ENCODE measurements around the gene PLXNB2.

PLXNB2 gene

GRCh38 chr22:50318698-50319411 lies 11.4 kb upstream of the PLXNB2 start:
- peaks cover 19 to 22% of the 10 kb centered on the region in 2 donors for H3K4me1 Mint-ChIP-seq
- H3K9me3 Mint-ChIP-seq: no peaks in the 10 kb centered on the region
- ATAC-seq (replicated peaks): no peak
- no peak for DNase-seq
- no peak overlapping the region for H3K4me3 Mint-ChIP-seq
- peak overlapping the region; percentile 57 for H3K27ac Mint-ChIP-seq
- no peaks in the 10 kb centered on the region for H3K36me3 Mint-ChIP-seq
- no peaks in the 10 kb centered on the region for H3K27me3 Mint-ChIP-seq

DNA sequence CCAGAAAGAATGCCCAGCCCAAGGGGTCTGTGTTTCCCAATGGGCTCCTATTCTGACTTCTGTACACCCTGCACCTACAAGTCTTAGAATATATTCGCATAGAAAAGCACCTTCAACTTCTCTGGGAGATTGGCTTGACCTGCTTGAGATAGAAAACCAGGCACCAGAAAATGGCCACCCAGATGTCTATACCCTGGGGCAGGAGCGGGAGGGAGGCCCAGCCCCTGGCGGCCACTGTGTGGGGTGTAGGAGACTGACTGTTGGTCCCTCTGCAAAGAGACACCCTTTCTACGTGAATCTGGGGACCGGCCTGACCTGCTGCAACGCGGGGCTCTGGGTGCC lies 10.9 kb upstream of the PLXNB2 start:
- DNase-seq: no peak
- H3K27me3 Mint-ChIP-seq: no peaks in the 10 kb centered on the region
- no peak overlapping the region for H3K4me3 Mint-ChIP-seq
- H3K4me1 Mint-ChIP-seq: peaks cover 23 to 26% of the 10 kb centered on the region in 2 donors
- H3K36me3 Mint-ChIP-seq: no peaks in the 10 kb centered on the region
- no peaks in the 10 kb centered on the region for H3K9me3 Mint-ChIP-seq
- H3K27ac Mint-ChIP-seq: no peak overlapping the region
- no peak for ATAC-seq (replicated peaks)

DNA sequence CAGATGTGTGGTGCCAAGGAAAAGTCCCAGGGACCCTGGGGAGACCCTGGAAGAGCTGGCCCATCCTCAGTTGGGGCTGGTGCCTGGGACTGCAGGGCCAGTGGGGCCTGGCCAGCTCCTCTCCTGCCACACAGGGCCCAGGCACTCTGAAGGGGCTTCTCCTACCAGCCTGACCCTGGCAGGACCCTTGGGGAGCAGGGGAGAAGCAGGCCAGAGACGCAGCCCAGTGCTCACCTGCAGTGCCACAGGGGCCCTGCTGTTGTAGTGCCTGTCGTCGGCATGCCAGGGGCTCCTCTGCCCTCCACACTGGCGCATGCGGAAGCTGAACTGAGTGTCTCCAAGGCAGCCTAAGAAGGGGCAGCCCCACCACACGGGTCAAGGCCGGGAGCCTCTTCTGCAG lies 10.2 kb upstream of the PLXNB2 start:
- Mint-ChIP-seq H3K4me1 (peaks cover 23 to 26% of the 10 kb centered on the region in 2 donors), H3K27me3 (no peaks in the 10 kb centered on the region), H3K4me3 (no peak overlapping the region), H3K27ac (no peak overlapping the region), H3K9me3 (no peaks in the 10 kb centered on the region), H3K36me3 (no peaks in the 10 kb centered on the region)
- ATAC-seq (replicated peaks): no peak
- DNase-seq: no peak

GRCh38 chr22:50317178-50317577 lies 9.7 kb upstream of the PLXNB2 start:
- no peaks in the 10 kb centered on the region for H3K36me3 Mint-ChIP-seq
- ATAC-seq (replicated peaks): no peak
- H3K27ac Mint-ChIP-seq: no peak overlapping the region
- DNase-seq: no peak
- H3K4me3 Mint-ChIP-seq: no peak overlapping the region
- H3K9me3 Mint-ChIP-seq: no peaks in the 10 kb centered on the region
- H3K4me1 Mint-ChIP-seq: peaks cover 23 to 28% of the 10 kb centered on the region in 2 donors
- H3K27me3 Mint-ChIP-seq: no peaks in the 10 kb centered on the region

DNA sequence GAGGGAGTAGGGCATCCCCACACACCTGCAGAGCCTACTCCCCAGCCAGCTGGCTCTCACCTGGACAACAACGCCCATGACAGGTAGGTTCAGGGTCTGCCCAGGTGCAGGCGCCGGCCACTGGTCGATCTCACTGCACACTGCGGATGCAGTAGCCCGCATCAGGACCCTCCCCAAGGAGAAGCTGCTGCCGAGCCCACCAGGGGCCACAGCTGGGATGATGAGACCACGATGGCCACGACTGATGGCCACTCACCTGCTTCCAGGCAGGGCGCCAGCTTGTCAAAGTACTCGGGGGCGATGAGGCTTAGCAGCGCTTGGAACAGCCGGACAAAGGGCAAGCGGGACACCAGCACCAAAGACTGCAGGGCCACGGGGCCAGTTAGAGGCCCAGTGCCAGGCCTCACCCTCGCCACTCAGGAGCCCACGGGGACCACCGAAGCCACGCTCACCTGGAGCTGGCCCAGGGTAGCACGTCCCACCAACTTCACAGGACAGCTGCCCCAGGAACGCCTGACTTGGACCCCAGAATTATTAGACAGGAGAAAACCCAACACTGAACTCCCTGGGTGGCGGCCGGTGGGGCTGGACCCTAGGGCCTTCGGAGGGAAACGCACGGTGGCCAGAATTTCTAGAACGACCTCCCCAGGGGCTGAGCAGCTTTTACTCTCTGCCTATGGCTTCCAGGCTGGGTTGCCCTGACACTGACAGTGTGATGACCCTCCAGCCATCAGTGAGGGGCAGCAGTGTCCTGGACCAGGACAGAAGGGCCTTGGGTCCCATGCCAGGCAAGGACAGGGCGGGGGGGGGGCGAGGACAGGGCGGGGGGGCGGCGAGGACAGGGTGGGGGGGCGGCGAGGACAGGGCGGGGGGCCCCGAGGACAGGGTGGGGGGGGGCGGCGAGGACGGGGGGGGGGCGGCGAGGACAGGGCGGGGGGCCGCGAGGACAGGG lies 8.9 kb upstream of the PLXNB2 start:
- DNase-seq (no peak), ATAC-seq (replicated peaks) (no peak)
- H3K27me3 Mint-ChIP-seq: no peaks in the 10 kb centered on the region
- no peaks in the 10 kb centered on the region for H3K9me3 Mint-ChIP-seq
- peaks cover 27 to 30% of the 10 kb centered on the region in 2 donors for H3K4me1 Mint-ChIP-seq
- H3K27ac Mint-ChIP-seq: no peak overlapping the region
- no peaks in the 10 kb centered on the region for H3K36me3 Mint-ChIP-seq
- no peak overlapping the region for H3K4me3 Mint-ChIP-seq

DNA sequence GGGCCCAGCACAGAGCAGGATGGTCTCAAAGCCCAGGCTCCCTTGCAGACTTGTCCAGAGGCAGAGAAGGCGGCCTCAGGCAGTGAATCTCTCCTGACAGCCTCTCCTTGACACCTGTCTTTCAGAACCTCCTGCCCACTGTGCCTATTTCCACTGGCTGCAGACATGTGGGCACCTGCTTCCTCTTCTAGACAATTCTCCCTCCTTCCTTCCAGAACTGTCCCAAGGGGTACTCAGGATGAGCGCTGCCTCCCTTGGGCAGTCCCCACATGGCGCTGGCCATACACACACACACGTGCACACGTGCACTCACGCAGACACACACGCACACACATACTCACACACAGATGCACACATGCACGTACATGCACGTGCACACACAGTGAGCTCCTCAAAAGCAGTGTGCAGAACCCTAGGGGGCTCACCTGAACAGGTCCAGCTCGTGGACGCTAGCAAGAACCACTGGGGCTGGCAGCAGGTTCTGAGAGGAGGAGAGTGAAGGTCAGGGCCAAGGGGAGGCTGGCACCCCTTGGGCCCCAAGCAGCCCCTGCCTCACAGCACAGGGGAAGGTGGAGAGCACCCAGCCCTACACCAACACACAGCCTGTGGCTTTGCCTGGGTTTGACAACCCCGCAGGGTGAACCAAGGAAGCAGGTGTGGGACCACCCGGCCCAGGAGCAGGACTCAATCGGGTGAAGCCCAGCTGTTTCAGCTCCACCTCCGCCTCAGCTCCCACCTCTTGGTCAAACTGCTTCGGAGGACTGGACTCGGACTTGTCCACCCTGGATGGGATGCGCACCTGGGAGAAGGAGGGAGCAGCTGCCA lies 8.1 kb upstream of the PLXNB2 start:
- H3K4me1 Mint-ChIP-seq: peaks cover 28 to 30% of the 10 kb centered on the region in 2 donors
- no peaks in the 10 kb centered on the region for H3K36me3 Mint-ChIP-seq
- H3K27me3 Mint-ChIP-seq: no peaks in the 10 kb centered on the region
- no peaks in the 10 kb centered on the region for H3K9me3 Mint-ChIP-seq
- DNase-seq (no peak), ATAC-seq (replicated peaks) (peak; percentile 9 to 26)
- peak overlapping the region in 1 of 2 donors; percentile 27 for H3K4me3 Mint-ChIP-seq
- no peak overlapping the region for H3K27ac Mint-ChIP-seq

- ATAC-seq (replicated peaks): peak; percentile 92
- no peaks in the 10 kb centered on the region for H3K9me3 Mint-ChIP-seq
- peaks cover 27 to 29% of the 10 kb centered on the region in 2 donors for H3K4me1 Mint-ChIP-seq
- peak; percentile 80 for DNase-seq
- H3K27ac Mint-ChIP-seq: peak overlapping the region; percentile 75
- H3K36me3 Mint-ChIP-seq: no peaks in the 10 kb centered on the region
- H3K4me3 Mint-ChIP-seq: peak overlapping the region; percentile 65 to 78
- no peaks in the 10 kb centered on the region for H3K27me3 Mint-ChIP-seq
Observed at GRCh38 chr22:50314455-50315288, 7.2 kb upstream of the PLXNB2 start.

DNA sequence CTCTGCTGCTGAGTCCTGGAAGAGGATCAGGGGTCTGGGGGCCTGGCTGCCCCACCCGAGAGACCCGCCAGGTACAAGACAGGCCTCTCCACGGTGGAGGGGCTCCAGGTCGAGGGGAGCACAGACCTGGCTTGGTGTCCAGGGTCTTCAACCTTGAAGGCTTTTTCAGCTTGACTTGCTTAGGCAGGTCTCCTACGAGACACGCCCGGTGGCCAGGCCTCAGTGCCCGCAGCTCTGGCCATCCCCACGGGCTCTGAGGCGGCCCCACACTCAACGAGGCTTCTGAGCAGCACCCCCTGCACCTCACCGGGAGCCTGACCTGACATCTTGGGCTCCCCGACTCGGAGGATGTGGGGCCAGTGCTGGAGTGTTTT lies 6.6 kb upstream of the PLXNB2 start:
- Mint-ChIP-seq H3K27ac (peak overlapping the region; percentile 75), H3K36me3 (no peaks in the 10 kb centered on the region), H3K4me1 (peaks cover 32 to 34% of the 10 kb centered on the region in 2 donors), H3K27me3 (no peaks in the 10 kb centered on the region), H3K4me3 (peak overlapping the region; percentile 65 to 78), H3K9me3 (no peaks in the 10 kb centered on the region)
- DNase-seq (no peak), ATAC-seq (replicated peaks) (no peak)

GRCh38 chr22:50313600-50313999 lies 6.2 kb upstream of the PLXNB2 start:
- Mint-ChIP-seq H3K27ac (peak overlapping the region; percentile 88), H3K4me1 (peaks cover 37 to 38% of the 10 kb centered on the region in 2 donors), H3K9me3 (no peaks in the 10 kb centered on the region), H3K36me3 (no peaks in the 10 kb centered on the region), H3K27me3 (peaks cover 0 to 4% of the 10 kb centered on the region in 2 donors), H3K4me3 (peak overlapping the region; percentile 65 to 78)
- no peak for DNase-seq
- ATAC-seq (replicated peaks): no peak

DNA sequence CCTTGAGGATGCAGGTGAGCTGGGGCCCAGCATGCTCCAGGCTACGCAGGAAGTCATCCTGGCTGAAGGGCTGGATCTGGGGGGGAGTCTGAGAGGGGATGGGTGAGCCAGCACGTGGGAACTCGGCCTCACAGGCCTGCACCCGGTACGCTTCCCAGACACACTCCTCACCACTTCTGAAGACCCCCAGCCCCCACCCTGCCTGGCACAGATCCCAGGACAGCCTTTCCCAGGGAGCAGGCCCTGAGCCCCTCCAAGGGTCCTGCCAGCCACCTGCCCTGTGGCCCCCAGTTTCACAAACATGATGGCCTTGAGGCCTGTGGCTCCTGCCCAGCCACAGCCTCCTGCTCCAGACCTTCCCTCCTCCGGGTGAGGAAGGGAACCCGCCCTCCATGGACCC lies 5.6 kb upstream of the PLXNB2 start:
- Mint-ChIP-seq H3K4me3 (no peak overlapping the region), H3K4me1 (peaks cover 37 to 40% of the 10 kb centered on the region in 2 donors), H3K9me3 (no peaks in the 10 kb centered on the region), H3K27ac (no peak overlapping the region), H3K27me3 (peaks cover 0 to 6% of the 10 kb centered on the region in 2 donors), H3K36me3 (no peaks in the 10 kb centered on the region)
- no peak for DNase-seq
- no peak for ATAC-seq (replicated peaks)

GRCh38 chr22:50312371-50312770 lies 4.9 kb upstream of the PLXNB2 start:
- H3K27me3 Mint-ChIP-seq: peaks cover 0 to 6% of the 10 kb centered on the region in 2 donors
- no peaks in the 10 kb centered on the region for H3K9me3 Mint-ChIP-seq
- no peak overlapping the region for H3K4me3 Mint-ChIP-seq
- no peak overlapping the region for H3K27ac Mint-ChIP-seq
- ATAC-seq (replicated peaks) (no peak), DNase-seq (no peak)
- H3K36me3 Mint-ChIP-seq: no peaks in the 10 kb centered on the region
- H3K4me1 Mint-ChIP-seq: peaks cover 34 to 40% of the 10 kb centered on the region in 2 donors

DNA sequence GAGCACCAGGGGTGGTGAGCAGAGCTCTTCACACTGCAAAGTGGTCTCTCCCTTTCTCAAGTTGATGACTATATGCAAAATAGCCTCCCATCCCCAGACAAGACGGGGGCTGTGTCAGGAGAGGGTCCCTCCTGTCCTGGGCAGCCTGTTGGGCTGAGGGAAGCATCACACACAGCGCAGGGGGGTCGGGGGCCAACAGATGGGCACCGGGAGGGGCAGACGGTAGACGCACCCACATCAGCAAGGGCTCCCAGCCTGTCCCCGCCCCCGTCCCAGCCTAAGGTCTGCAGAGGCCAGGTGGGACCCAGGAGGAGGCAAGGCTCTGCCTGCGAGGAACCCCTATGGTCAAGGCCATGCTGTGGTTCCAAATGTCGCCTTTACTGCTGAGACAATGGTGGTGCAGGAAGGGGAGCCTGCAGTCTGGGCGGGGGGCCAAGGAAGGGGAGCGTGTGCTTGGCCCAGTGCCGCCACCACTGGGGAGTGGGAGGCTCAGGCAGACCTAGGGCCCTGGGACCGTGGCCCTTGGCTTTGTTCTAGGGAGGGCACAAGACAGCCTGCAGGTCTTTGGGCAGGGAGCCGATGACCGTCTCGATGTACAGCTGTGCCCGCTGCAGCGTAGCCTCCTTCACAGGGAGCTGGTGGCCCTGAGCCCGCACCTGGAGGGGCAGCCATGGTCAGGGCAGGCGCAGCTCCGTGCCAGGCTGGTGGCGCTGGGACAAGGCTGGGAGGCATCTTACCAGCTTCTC lies 4.3 kb upstream of the PLXNB2 start:
- Mint-ChIP-seq H3K27ac (no peak overlapping the region), H3K9me3 (no peaks in the 10 kb centered on the region), H3K36me3 (no peaks in the 10 kb centered on the region)

DNA sequence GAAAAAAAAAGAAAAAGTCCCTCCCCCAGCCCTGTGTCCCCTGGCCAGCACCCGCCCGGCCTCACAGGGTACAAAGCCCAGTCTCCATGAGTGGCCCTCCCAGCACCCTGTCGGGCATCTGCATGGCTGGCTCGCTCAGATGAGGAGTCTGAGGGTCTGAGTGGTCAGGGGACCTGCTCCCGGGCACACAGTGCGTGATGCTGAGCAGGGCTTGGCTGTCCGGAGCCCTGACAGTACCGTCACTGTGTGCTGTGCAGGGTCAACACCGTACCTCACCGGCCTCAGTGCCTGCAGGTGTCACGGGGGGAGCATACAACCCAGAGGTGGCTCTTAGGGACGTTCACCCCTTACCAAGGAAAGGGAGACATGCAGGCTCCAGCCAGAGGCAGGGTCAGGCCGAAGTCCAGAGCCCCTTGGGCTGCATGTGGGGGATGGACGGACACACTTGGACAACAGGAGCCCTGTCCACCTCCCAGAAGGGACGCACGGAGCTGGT lies 3.6 kb upstream of the PLXNB2 start:
- no peaks in the 10 kb centered on the region for H3K36me3 Mint-ChIP-seq
- H3K27ac Mint-ChIP-seq: no peak overlapping the region
- no peaks in the 10 kb centered on the region for H3K9me3 Mint-ChIP-seq
- peaks cover 36 to 45% of the 10 kb centered on the region in 2 donors for H3K4me1 Mint-ChIP-seq
- H3K4me3 Mint-ChIP-seq: no peak overlapping the region
- ATAC-seq (replicated peaks) (no peak), DNase-seq (no peak)
- H3K27me3 Mint-ChIP-seq: peaks cover 0 to 9% of the 10 kb centered on the region in 2 donors

More for the DNA sequence above, 4.3 kb upstream of the PLXNB2 start:
- ATAC-seq (replicated peaks) (no peak), DNase-seq (no peak)
- H3K4me3 Mint-ChIP-seq: no peak overlapping the region
- H3K4me1 Mint-ChIP-seq: peaks cover 32 to 40% of the 10 kb centered on the region in 2 donors
- H3K27me3 Mint-ChIP-seq: peaks cover 0 to 6% of the 10 kb centered on the region in 2 donors

All from stimulated activated naive B cell treated with anti-CD40 and anti-IgM and Interleukin-4, amounts not matched to agents 10 μg/mL and 1 μg/mL and 100 μg/mL, for 72 hours (primary cell).